GM12865 (cell line): ENCODE data around the gene TAAR5.
"Not testable (repeated sequence)": the region's sequence is repeated elsewhere in the genome, so short reads cannot be mapped to it uniquely, and the experiment has no call there.

ENCODE experiments used
- DNase-seq: peaks from one replicate; pipeline ENCODE4 v3.0.0; 2010; ENCODE audit warnings: low read depth
- H3K4me3 ChIP-seq: 2 replicates; pipeline ENCODE4 v1.5.1; 2011; ENCODE audit warnings: mild to moderate bottlenecking, low read depth, low read length, control low read depth
- TF ChIP-seq, protein P1 (sequence below): IDR thresholded peaks from 2 replicates; pipeline ENCODE4 v1.5.1; 2011; ENCODE audit warnings: low read length, control low read depth, low read depth, inconsistent platforms; ENCODE audit not compliant: insufficient read depth; ENCODE audit errors: missing control alignments

TAAR5 gene

GRCh38 chr6:132570221-132570777 lies 19.2 kb downstream of the TAAR5 start, which contains the start of gene TAAR6:
TSS of gene TAAR6 (plus strand) at chr6:132570322. CDS start at chr6:132570322, 0 bp downstream.
- H3K4me3 ChIP-seq = no peak within 1 kb of the TSS
- TF ChIP-seq, protein P1, sequence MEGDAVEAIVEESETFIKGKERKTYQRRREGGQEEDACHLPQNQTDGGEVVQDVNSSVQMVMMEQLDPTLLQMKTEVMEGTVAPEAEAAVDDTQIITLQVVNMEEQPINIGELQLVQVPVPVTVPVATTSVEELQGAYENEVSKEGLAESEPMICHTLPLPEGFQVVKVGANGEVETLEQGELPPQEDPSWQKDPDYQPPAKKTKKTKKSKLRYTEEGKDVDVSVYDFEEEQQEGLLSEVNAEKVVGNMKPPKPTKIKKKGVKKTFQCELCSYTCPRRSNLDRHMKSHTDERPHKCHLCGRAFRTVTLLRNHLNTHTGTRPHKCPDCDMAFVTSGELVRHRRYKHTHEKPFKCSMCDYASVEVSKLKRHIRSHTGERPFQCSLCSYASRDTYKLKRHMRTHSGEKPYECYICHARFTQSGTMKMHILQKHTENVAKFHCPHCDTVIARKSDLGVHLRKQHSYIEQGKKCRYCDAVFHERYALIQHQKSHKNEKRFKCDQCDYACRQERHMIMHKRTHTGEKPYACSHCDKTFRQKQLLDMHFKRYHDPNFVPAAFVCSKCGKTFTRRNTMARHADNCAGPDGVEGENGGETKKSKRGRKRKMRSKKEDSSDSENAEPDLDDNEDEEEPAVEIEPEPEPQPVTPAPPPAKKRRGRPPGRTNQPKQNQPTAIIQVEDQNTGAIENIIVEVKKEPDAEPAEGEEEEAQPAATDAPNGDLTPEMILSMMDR = no peak
- no peak for DNase-seq

- TF ChIP-seq, protein P1 = no peak
- no peak overlapping the region for H3K4me3 ChIP-seq
- no peak for DNase-seq
Measured at GRCh38 chr6:132569170-132569569, 20.4 kb downstream of the TAAR5 start.

DNA sequence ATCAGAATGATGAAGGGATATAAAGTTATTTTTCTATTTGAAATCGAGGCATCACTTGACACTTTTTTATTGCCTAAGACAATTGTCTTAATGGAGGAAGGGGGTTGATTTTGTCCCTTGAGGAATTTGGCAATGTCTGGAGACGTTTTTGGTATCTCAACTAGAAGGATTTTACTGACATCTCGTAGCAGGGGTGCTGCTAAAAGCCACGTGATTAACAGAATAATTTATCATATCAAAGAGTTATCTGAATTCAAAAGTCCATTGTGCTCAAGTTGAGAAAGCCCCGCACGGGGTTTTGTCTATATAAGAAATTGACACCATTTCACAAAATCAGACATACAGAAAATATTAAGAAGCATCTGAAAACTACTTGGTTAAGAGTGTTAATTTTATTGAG lies 20.9 kb downstream of the TAAR5 start:
- TF ChIP-seq, protein P1 = no peak
- DNase-seq = no peak
- no peak overlapping the region for H3K4me3 ChIP-seq

DNA sequence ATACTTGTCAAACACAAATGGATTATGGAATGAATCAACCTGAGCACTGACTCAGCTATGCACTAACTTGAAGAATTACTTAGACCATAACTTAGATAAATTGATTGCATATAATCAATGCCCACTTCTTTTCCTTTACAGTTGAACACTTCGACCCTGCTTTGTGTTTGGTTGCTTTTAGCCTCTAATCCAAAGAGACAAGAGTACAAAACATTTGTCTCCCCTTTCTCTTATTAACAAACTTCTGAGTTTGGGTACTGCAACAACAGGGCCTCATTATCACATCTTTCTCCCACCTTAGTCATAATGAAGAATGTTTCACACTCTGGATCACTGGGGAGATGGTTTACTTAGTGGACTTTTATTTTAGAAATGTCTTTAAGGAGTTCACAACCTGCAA lies 22.0 kb downstream of the TAAR5 start:
- TF ChIP-seq, protein P1 = no peak
- no peak for DNase-seq
- H3K4me3 ChIP-seq = no peak overlapping the region

- no peak overlapping the region for H3K4me3 ChIP-seq
- no peak for DNase-seq
- TF ChIP-seq, protein P1 = no peak
Measured at GRCh38 chr6:132566404-132566803, 23.1 kb downstream of the TAAR5 start.

- DNase-seq, H3K4me3 ChIP-seq: not testable (repeated sequence)
Measured at GRCh38 chr6:132560087-132560486, 29.5 kb downstream of the TAAR5 start.

- DNase-seq = no peak
- TF ChIP-seq, protein P1 = no peak
- H3K4me3 ChIP-seq = no peak within 1 kb of the TSS
Measured at GRCh38 chr6:132552372-132552771, 37.2 kb downstream of the TAAR5 start, which contains the start of gene TAAR8. TSS of gene TAAR8 (plus strand) at chr6:132552672. CDS start at chr6:132552693, 21 bp downstream.
